SK-N-SH treated with all-trans-retinoic acid at 6 μM for 48 hours (cell line): ENCODE measurements around the gene GTF2A1L.

Experiments used
- ATAC-seq: fragments of 200-7000 bp; cut with Tn5 transposase; 3 replicates; pipeline ENCODE4 v1.9.1; 2020; ENCODE audit warnings: mild to moderate bottlenecking, moderate library complexity
- ARNTL ChIP-seq: fragments of 450-650 bp; formaldehyde crosslinking; IDR thresholded peaks from 2 replicates; pipeline ENCODE4 v1.5.0; 2020; ENCODE audit warnings: low read depth, mild to moderate bottlenecking, moderate library complexity, borderline replicate concordance
- BACH2 ChIP-seq: fragments of 250-450 bp; sonication (Bioruptor Pico); IDR thresholded peaks from 2 replicates; pipeline ENCODE4 v1.9.0; 2021; ENCODE audit warnings: mild to moderate bottlenecking, borderline replicate concordance
- CREB5 ChIP-seq: fragments of 250-450 bp; sonication (Bioruptor Pico); IDR thresholded peaks from 2 replicates; pipeline ENCODE4 v1.5.1; 2020; ENCODE audit warnings: low read depth, mild to moderate bottlenecking, moderate library complexity
- CSDC2 ChIP-seq: fragments of 250-450 bp; sonication (Bioruptor Pico); IDR thresholded peaks from 2 replicates; pipeline ENCODE4 v1.5.0; 2020; ENCODE audit warnings: mild to moderate bottlenecking, moderate library complexity
- CSRNP3 ChIP-seq: fragments of 250-450 bp; sonication (Bioruptor Pico); IDR thresholded peaks from 2 replicates; pipeline ENCODE4 v1.5.1; 2021; ENCODE audit warnings: mild to moderate bottlenecking, moderate library complexity
- ESRRG ChIP-seq: fragments of 250-450 bp; sonication (Bioruptor Pico); IDR thresholded peaks from 2 replicates; pipeline ENCODE4 v1.6.1; 2021; ENCODE audit warnings: mild to moderate bottlenecking
- GLIS3 ChIP-seq: fragments of 250-450 bp; sonication (Bioruptor Pico); IDR thresholded peaks from 2 replicates; pipeline ENCODE4 v1.5.0; 2020; ENCODE audit warnings: mild to moderate bottlenecking, moderate library complexity
- ISL1 ChIP-seq: fragments of 250-450 bp; sonication (Bioruptor Pico); IDR thresholded peaks from 2 replicates; pipeline ENCODE4 v2.1.2; 2022; ENCODE audit warnings: mild to moderate bottlenecking, moderate library complexity
- OSR1 ChIP-seq: fragments of 250-450 bp; sonication (Bioruptor Pico); IDR thresholded peaks from 2 replicates; pipeline ENCODE4 v1.8.0; 2022; ENCODE audit warnings: moderate library complexity, mild to moderate bottlenecking, inconsistent platforms
- PATZ1 ChIP-seq: fragments of 250-450 bp; sonication (Bioruptor Pico); IDR thresholded peaks from 2 replicates; pipeline ENCODE4 v1.8.0; 2020; ENCODE audit warnings: mild to moderate bottlenecking, moderate library complexity, borderline replicate concordance
- PPARA ChIP-seq: fragments of 250-450 bp; sonication (Bioruptor Pico); IDR thresholded peaks from 2 replicates; pipeline ENCODE4 v1.5.0; 2020; ENCODE audit warnings: mild to moderate bottlenecking, borderline replicate concordance
- RARB ChIP-seq: fragments of 250-450 bp; sonication (Bioruptor Pico); IDR thresholded peaks from 2 replicates; pipeline ENCODE4 v1.8.0; 2021; ENCODE audit warnings: mild to moderate bottlenecking, moderate library complexity
- TCF4 ChIP-seq: fragments of 250-450 bp; sonication (Bioruptor Pico); IDR thresholded peaks from 2 replicates; pipeline ENCODE4 v1.8.0; 2021; ENCODE audit warnings: mild to moderate bottlenecking, moderate library complexity, borderline replicate concordance
- TSHZ2 ChIP-seq: fragments of 250-450 bp; sonication (Bioruptor Pico); IDR thresholded peaks from 2 replicates; pipeline ENCODE4 v1.5.0; 2020; ENCODE audit warnings: mild to moderate bottlenecking, moderate library complexity
- ZC3H10 ChIP-seq: fragments of 250-450 bp; sonication (Bioruptor Pico); IDR thresholded peaks from 2 replicates; pipeline ENCODE4 v1.5.1; 2021; ENCODE audit warnings: mild to moderate bottlenecking, moderate library complexity
- ZFP3 ChIP-seq: fragments of 250-450 bp; sonication (Bioruptor Pico); IDR thresholded peaks from 2 replicates; pipeline ENCODE4 v1.5.0; 2020; ENCODE audit warnings: mild to moderate bottlenecking, moderate library complexity
- ZFP30 ChIP-seq: fragments of 450-650 bp; formaldehyde crosslinking; IDR thresholded peaks from 2 replicates; pipeline ENCODE4 v1.5.0; 2022; ENCODE audit warnings: mild to moderate bottlenecking, moderate library complexity
- ZNF565 ChIP-seq: fragments of 450-650 bp; formaldehyde crosslinking; conservative IDR thresholded peaks from 2 replicates; pipeline ENCODE4 v1.5.0; 2020; ENCODE audit warnings: low read depth, mild to moderate bottlenecking, moderate library complexity
- ZNF70 ChIP-seq: fragments of 450-650 bp; formaldehyde crosslinking; IDR thresholded peaks from 2 replicates; pipeline ENCODE4 v1.5.0; 2020; ENCODE audit warnings: mild to moderate bottlenecking, moderate library complexity
- ZNF8 ChIP-seq: fragments of 450-650 bp; formaldehyde crosslinking; IDR thresholded peaks from 2 replicates; pipeline ENCODE4 v1.5.0; 2020; ENCODE audit warnings: mild to moderate bottlenecking, moderate library complexity

The GTF2A1L gene

GRCh38 chr2:48717846-48718245 is 100.2 kb downstream of the GTF2A1L start:
- no peak for ATAC-seq

GRCh38 chr2:48719480-48720177 is 102.0 kb downstream of the GTF2A1L start:
- no peak for TF ChIP-seq BACH2 (CRISPR knock-in tag)
- no peak for TF ChIP-seq TCF4 (CRISPR knock-in tag)
- no peak for TF ChIP-seq ISL1 (CRISPR knock-in tag)
- no peak for TF ChIP-seq RARB (CRISPR knock-in tag)
- no peak for TF ChIP-seq ARNTL (CRISPR knock-in tag)
- no peak for TF ChIP-seq ZNF565
- TF ChIP-seq CSDC2 (CRISPR knock-in tag), result no peak
- no peak for TF ChIP-seq GLIS3 (CRISPR knock-in tag)
- no peak for TF ChIP-seq CREB5
- TF ChIP-seq PATZ1 (CRISPR knock-in tag), result no peak
- no peak for TF ChIP-seq ZFP3 (CRISPR knock-in tag)
- TF ChIP-seq TSHZ2 (CRISPR knock-in tag), result no peak
- no peak for TF ChIP-seq ESRRG (CRISPR knock-in tag)
- TF ChIP-seq ZC3H10 (CRISPR knock-in tag), result no peak
- no peak for TF ChIP-seq ZNF8 (CRISPR knock-in tag)
- TF ChIP-seq, all 23 proteins: peak for 0
- ATAC-seq, result no peak

More at GRCh38 chr2:48717846-48718245, 100.2 kb downstream of the GTF2A1L start:
- TF ChIP-seq ZNF70 (CRISPR knock-in tag) (no peak), CSRNP3 (CRISPR knock-in tag) (no peak), ZC3H10 (CRISPR knock-in tag) (no peak), PATZ1 (CRISPR knock-in tag) (no peak), ZFP30 (CRISPR knock-in tag) (no peak), ZFP3 (CRISPR knock-in tag) (no peak), PPARA (CRISPR knock-in tag) (no peak), ISL1 (CRISPR knock-in tag) (no peak), GLIS3 (CRISPR knock-in tag) (no peak), CREB5 (no peak), CSDC2 (CRISPR knock-in tag) (no peak), OSR1 (CRISPR knock-in tag) (no peak), ESRRG (CRISPR knock-in tag) (no peak)
